Epidermal melanocyte (primary cell): ENCODE measurements around the gene ABCC6.
"Not testable (repeated sequence)": the region's sequence is repeated elsewhere in the genome, so short reads cannot be mapped to it uniquely, and the experiment has no call there.

Experiments used
- DNase-seq: peaks from one replicate; pipeline ENCODE4 v3.0.0; 2011; ENCODE audit warnings: low spot score; ENCODE audit not compliant: insufficient read length

Gene ABCC6

GRCh38 chr16:16223662-16224241 lies 458 bp upstream of the ABCC6 start:
- DNase-seq: not testable (repeated sequence)

- not testable (repeated sequence) for DNase-seq
Observed at GRCh38 chr16:16221382-16221781, 1.9 kb downstream of the ABCC6 start.

GRCh38 chr16:16220449-16220848 lies 2.8 kb downstream of the ABCC6 start:
- not testable (repeated sequence) for DNase-seq

GRCh38 chr16:16218787-16219186 lies 4.5 kb downstream of the ABCC6 start:
- DNase-seq: not testable (repeated sequence)

GRCh38 chr16:16218349-16218748 lies 4.9 kb downstream of the ABCC6 start:
- not testable (repeated sequence) for DNase-seq

GRCh38 chr16:16213863-16214293 lies 9.4 kb downstream of the ABCC6 start:
- not testable (repeated sequence) for DNase-seq

- not testable (repeated sequence) for DNase-seq
Observed at GRCh38 chr16:16211404-16211803, 11.9 kb downstream of the ABCC6 start.

- not testable (repeated sequence) for DNase-seq
Observed at GRCh38 chr16:16208461-16208860, 14.8 kb downstream of the ABCC6 start.

- DNase-seq: not testable (repeated sequence)
Observed at GRCh38 chr16:16207787-16208334, 15.4 kb downstream of the ABCC6 start.

- not testable (repeated sequence) for DNase-seq
Observed at GRCh38 chr16:16207097-16207786, 16.1 kb downstream of the ABCC6 start.

- not testable (repeated sequence) for DNase-seq
Observed at GRCh38 chr16:16205864-16206263, 17.4 kb downstream of the ABCC6 start.

GRCh38 chr16:16204552-16204951 lies 18.7 kb downstream of the ABCC6 start:
- DNase-seq: not testable (repeated sequence)

GRCh38 chr16:16203494-16203893 lies 19.8 kb downstream of the ABCC6 start:
- DNase-seq: not testable (repeated sequence)

GRCh38 chr16:16202400-16203143 lies 20.7 kb downstream of the ABCC6 start:
- not testable (repeated sequence) for DNase-seq

- not testable (repeated sequence) for DNase-seq
Observed at GRCh38 chr16:16201880-16202279, 21.4 kb downstream of the ABCC6 start.

GRCh38 chr16:16200391-16200790 lies 22.9 kb downstream of the ABCC6 start:
- DNase-seq: not testable (repeated sequence)

GRCh38 chr16:16199428-16199827 lies 23.9 kb downstream of the ABCC6 start:
- DNase-seq: not testable (repeated sequence)

GRCh38 chr16:16197966-16198365 lies 25.3 kb downstream of the ABCC6 start:
- no peak for DNase-seq

- DNase-seq: no peak
Observed at GRCh38 chr16:16197331-16197730, 26.0 kb downstream of the ABCC6 start.

GRCh38 chr16:16196099-16196498 lies 27.2 kb downstream of the ABCC6 start:
- DNase-seq: no peak

GRCh38 chr16:16191493-16192167 lies 31.7 kb downstream of the ABCC6 start:
- no peak for DNase-seq
